ENCODE measurements around the gene SPEM2.

Gene SPEM2

DNA sequence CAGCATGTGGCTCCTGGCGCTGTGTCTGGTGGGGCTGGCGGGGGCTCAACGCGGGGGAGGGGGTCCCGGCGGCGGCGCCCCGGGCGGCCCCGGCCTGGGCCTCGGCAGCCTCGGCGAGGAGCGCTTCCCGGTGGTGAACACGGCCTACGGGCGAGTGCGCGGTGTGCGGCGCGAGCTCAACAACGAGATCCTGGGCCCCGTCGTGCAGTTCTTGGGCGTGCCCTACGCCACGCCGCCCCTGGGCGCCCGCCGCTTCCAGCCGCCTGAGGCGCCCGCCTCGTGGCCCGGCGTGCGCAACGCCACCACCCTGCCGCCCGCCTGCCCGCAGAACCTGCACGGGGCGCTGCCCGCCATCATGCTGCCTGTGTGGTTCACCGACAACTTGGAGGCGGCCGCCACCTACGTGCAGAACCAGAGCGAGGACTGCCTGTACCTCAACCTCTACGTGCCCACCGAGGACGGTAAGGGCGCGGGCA is 17.1 kb upstream of the SPEM2 start:
- DNase-seq (ENCODE audit: insufficient read length, low spot score) = no peak
- FAIRE-seq = no peak
- TF ChIP-seq, protein P1, sequence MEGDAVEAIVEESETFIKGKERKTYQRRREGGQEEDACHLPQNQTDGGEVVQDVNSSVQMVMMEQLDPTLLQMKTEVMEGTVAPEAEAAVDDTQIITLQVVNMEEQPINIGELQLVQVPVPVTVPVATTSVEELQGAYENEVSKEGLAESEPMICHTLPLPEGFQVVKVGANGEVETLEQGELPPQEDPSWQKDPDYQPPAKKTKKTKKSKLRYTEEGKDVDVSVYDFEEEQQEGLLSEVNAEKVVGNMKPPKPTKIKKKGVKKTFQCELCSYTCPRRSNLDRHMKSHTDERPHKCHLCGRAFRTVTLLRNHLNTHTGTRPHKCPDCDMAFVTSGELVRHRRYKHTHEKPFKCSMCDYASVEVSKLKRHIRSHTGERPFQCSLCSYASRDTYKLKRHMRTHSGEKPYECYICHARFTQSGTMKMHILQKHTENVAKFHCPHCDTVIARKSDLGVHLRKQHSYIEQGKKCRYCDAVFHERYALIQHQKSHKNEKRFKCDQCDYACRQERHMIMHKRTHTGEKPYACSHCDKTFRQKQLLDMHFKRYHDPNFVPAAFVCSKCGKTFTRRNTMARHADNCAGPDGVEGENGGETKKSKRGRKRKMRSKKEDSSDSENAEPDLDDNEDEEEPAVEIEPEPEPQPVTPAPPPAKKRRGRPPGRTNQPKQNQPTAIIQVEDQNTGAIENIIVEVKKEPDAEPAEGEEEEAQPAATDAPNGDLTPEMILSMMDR (IDR thresholded peaks at IDR 0.05; ENCODE audit: insufficient read depth, missing control alignments) = no peak

GRCh38 chr17:7408863-7409262 is 16.6 kb upstream of the SPEM2 start:
- TF ChIP-seq, protein P1 (IDR thresholded peaks at IDR 0.05; ENCODE audit: insufficient read depth, missing control alignments) = no peak
- DNase-seq (ENCODE audit: insufficient read length, low spot score) = no peak
- no peak for FAIRE-seq

GRCh38 chr17:7409716-7410115 is 15.7 kb upstream of the SPEM2 start:
- no peak for DNase-seq (ENCODE audit: insufficient read length, low spot score)
- TF ChIP-seq, protein P1 (IDR thresholded peaks at IDR 0.05; ENCODE audit: insufficient read depth, missing control alignments) = no peak
- no peak for FAIRE-seq

- DNase-seq (ENCODE audit: insufficient read length, low spot score) (no peak), FAIRE-seq (no peak)
- TF ChIP-seq, protein P1 (IDR thresholded peaks at IDR 0.05; ENCODE audit: insufficient read depth, missing control alignments) = no peak
These were observed 14.6 kb upstream of the SPEM2 start for GRCh38 chr17:7410634-7411426.

GRCh38 chr17:7411427-7411750 is 14.0 kb upstream of the SPEM2 start:
- TF ChIP-seq, protein P1 (IDR thresholded peaks at IDR 0.05; ENCODE audit: insufficient read depth, missing control alignments) = no peak
- FAIRE-seq (no peak), DNase-seq (ENCODE audit: insufficient read length, low spot score) (no peak)

DNA sequence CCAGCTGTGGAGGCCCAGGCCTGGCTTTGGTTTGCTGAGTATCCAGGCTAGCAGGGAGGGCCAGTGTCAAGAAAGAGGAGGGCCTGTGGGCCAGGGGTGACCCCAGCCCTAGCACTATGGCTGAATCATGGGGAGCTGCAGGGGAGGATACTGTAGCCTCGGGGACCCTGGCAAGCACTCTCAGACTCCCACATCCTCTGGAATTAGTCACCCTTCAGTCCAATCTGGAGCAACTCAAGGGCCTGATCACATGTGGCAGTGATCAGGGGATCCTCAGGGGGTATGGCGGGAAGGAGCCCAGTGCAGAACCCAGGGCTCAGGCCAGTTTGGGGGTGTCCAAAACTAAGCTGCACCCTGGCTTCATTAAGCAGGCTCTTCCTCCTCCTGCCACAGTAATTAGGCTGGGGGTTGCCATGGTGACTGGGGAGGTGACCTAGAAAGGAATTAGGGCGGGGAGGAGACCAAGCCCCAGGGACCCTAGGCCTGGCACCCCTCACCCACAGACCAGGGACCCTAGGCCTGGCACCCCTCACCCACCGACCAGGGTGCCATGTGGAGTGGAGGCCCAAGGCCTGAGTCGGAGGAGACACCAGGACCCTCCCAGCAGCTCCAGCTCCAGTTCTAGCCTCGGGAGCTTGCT is 11.9 kb upstream of the SPEM2 start:
- FAIRE-seq (no peak), DNase-seq (ENCODE audit: insufficient read length, low spot score) (no peak)
- TF ChIP-seq, protein P1 (IDR thresholded peaks at IDR 0.05; ENCODE audit: insufficient read depth, missing control alignments) = no peak

DNA sequence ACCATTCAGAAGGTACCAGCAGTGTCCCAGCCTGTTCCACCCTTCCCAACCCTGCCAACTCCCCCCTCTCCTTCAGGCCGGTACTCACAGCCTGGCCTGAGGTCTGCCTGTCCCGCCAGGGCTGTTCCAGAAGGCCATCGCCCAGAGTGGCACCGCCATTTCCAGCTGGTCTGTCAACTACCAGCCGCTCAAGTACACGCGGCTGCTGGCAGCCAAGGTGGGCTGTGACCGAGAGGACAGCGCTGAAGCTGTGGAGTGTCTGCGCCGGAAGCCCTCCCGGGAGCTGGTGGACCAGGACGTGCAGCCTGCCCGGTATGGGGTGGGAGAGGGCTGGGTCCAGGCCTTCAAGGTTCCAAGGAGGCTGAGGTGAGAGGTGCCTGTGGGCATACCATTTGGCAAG is 10.6 kb upstream of the SPEM2 start:
- TF ChIP-seq, protein P1 (IDR thresholded peaks at IDR 0.05; ENCODE audit: insufficient read depth, missing control alignments) = no peak
- DNase-seq (ENCODE audit: insufficient read length, low spot score) = no peak
- FAIRE-seq = no peak

Data from D721Med (cell line).